Aorta (tissue), 5 donors: Measurements from ENCODE around the gene STAMBPL1. TPM values are rescaled to one million over a fixed set of nuclear protein-coding genes. Genes with fewer than 3 reads are reported as not detected.

Experiments used
- ATAC-seq: fragments of 200-7000 bp; cut with Tn5 transposase; one replicate; pipeline ENCODE4 v1.9.1; 2022; ENCODE audit warnings: moderate library complexity; ENCODE audit not compliant: low FRiP score
- DNase-seq, 2 donors: peaks; one replicate each; pipeline ENCODE4 v3.0.0-alpha.2; 2020
- H3K27ac ChIP-seq, 2 donors: one replicate each; pipeline ENCODE4 v1.5.1; 2013; ENCODE audit warnings: low read length in 2 of 2, mild to moderate bottlenecking in 2 of 2, moderate library complexity in 2 of 2, control low read depth in 1 of 2, inconsistent platforms in 1 of 2, low read depth in 1 of 2
- H3K27me3 ChIP-seq, 2 donors: one replicate each; pipeline ENCODE4 v1.6.1; 2013; ENCODE audit warnings: control low read depth in 1 of 2, low read length in 1 of 2, mild to moderate bottlenecking in 1 of 2, moderate library complexity in 1 of 2; ENCODE audit not compliant: insufficient read depth in 2 of 2, control insufficient read depth in 1 of 2
- H3K36me3 ChIP-seq, 2 donors: one replicate each; pipeline ENCODE4 v1.6.1; 2013; ENCODE audit warnings: control low read depth in 1 of 2, low read length in 1 of 2, mild to moderate bottlenecking in 1 of 2; ENCODE audit not compliant: insufficient read depth in 2 of 2, control insufficient read depth in 1 of 2
- H3K4me1 ChIP-seq, 2 donors: one replicate each; pipeline ENCODE4 v1.6.1; 2013; ENCODE audit warnings: low read length in 2 of 2, control low read depth in 1 of 2, mild to moderate bottlenecking in 1 of 2, moderate library complexity in 1 of 2; ENCODE audit not compliant: insufficient read depth in 2 of 2, control insufficient read depth in 1 of 2
- H3K4me3 ChIP-seq, 2 donors: one replicate each; pipeline ENCODE4 v1.5.1; 2013; ENCODE audit warnings: low read length in 2 of 2, control low read depth in 1 of 2, mild to moderate bottlenecking in 1 of 2
- H3K9me3 ChIP-seq: one replicate; pipeline ENCODE4 v1.6.1; 2013; ENCODE audit warnings: mild to moderate bottlenecking, low read length; ENCODE audit not compliant: control insufficient read depth
- WGBS, 2 donors: extraction: QIAGEN DNeasy Blood & Tissue Kit; methylation state at CpG; one replicate each; pipeline ENCODE4 v1.1.7; 2013; 5-methylcytosine and 5-hydroxymethylcytosine counted together
- intact Hi-C, 2 donors: fragments of 100-400 bp; cut with DNase I; formaldehyde crosslinking; loops; one replicate each; pipeline versions ENCODE4 v1.14.2 to v1.15.0; 2022
- polyA plus RNA-seq, 2 donors: library from polyadenylated mRNA; stranded (reverse); fragments of 200-250 nt; gene quantifications; one replicate each; pipeline ENCODE4 v1.2.3, GENCODE V29; 2013
- total RNA-seq, 2 donors: library from RNA; stranded (reverse); fragmentation: NEBNext Ultra II Directional; extraction: Animal tissue kit (Norgen Biotek cat#: 25700); gene quantifications; one replicate each; pipeline ENCODE4 v1.2.1, GENCODE V29; 2021
- donor health status: healthy with polysubstance abuse.
- donor health status: Bipolar disorder and iron deficiency.
- donor health status: DM: no; HTN: no; CAD: no.
- donor health status: DM: no; HTN: no; CAD: no.
- donor health status: DM: yes; HTN: yes; CAD: no.

Gene STAMBPL1
- total and polyA plus RNA-seq, 4 donors, result 0.63 to 12.0 (median 2.9) TPM

DNA sequence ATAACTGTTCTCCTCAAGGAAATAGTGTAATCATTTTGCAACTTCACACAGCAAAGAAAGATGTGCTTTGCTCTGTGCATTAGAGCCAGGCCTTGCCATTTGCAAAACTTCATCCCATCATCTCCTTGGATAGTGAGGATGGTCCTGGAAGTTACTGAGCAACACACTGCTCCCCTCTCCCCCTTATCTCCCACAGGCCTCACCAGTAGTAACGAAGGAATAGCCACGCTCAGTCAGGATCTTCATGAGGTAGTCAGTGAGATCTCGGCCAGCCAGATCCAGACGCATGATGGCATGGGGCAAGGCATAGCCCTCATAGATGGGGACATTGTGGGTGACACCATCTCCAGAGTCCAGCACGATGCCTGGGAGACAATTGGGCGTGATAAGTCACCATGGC is 61.0 kb downstream of the STAMBPL1 start:
- Histone ChIP-seq H3K9me3 (no peaks in the 10 kb centered on the region), H3K27ac (peak overlapping the region in 1 of 2 donors; percentile 31), H3K27me3 (no peaks in the 10 kb centered on the region), H3K4me3 (no peak overlapping the region), H3K4me1 (peaks cover 0 to 2% of the 10 kb centered on the region in 2 donors), H3K36me3 (peaks cover 27 to 39% of the 10 kb centered on the region in 2 donors)
- 13 to 16% methylated on average over 6 of the region's 6 CpGs for WGBS, 2 donors
- no peak for DNase-seq
- intact Hi-C loops, result no loop called here
- ATAC-seq, result peak; percentile 2

DNA sequence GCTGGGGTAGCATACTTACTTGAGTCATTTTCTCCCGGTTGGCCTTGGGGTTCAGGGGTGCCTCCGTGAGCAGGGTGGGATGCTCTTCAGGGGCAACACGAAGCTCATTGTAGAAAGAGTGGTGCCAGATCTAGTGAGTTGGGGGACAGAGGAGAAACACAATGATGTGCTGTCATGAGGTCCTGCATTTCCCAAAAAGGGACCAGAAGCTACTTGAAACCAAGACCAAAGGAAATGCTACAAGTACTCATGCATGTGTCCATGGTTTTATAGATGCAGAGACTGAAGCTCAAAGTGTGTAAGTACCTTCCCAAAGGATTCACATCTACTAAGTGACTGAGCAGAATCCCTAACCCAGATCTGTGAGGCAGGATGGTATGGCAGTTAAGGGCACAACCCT is 63.7 kb downstream of the STAMBPL1 start:
- WGBS, 2 donors, result 10 to 16% methylated on average over 3 of the region's 3 CpGs
- DNase-seq, result no peak

GRCh38 chr10:88944813-88945212 is 64.8 kb downstream of the STAMBPL1 start:
- WGBS, 2 donors, result 3 to 6% methylated on average over 3 of the region's 3 CpGs

More for the DNA sequence above, 63.7 kb downstream of the STAMBPL1 start:
- H3K36me3 ChIP-seq, result peaks cover 23 to 39% of the 10 kb centered on the region in 2 donors
- no peaks in the 10 kb centered on the region for H3K27me3 ChIP-seq
- no peak overlapping the region for H3K4me3 ChIP-seq
- ATAC-seq, result no peak
- peaks cover 0 to 2% of the 10 kb centered on the region in 2 donors for H3K4me1 ChIP-seq
- intact Hi-C loops, result loop anchor here in 1 of 2 donors (2.0 kb wide), 1 partner anchor 47 kb away; the partner anchor contains the start of gene FAS
- H3K27ac ChIP-seq, result peak overlapping the region; percentile 52 to 70
- no peaks in the 10 kb centered on the region for H3K9me3 ChIP-seq

GRCh38 chr10:88946200-88946599 is 66.2 kb downstream of the STAMBPL1 start:
- H3K9me3 ChIP-seq, result no peaks in the 10 kb centered on the region
- no peak for DNase-seq
- H3K27ac ChIP-seq, result no peak overlapping the region
- H3K4me1 ChIP-seq, result peaks cover 0 to 2% of the 10 kb centered on the region in 2 donors
- intact Hi-C loops, result no loop called here
- peaks cover 14 to 26% of the 10 kb centered on the region in 2 donors for H3K36me3 ChIP-seq
- H3K27me3 ChIP-seq, result no peaks in the 10 kb centered on the region
- no peak for ATAC-seq
- peak overlapping the region; percentile 5 to 51 for H3K4me3 ChIP-seq
- WGBS, 2 donors, result 5 to 11% methylated on average over 1 of the region's 1 CpG

More at GRCh38 chr10:88944813-88945212, 64.8 kb downstream of the STAMBPL1 start:
- Histone ChIP-seq H3K27me3 (no peaks in the 10 kb centered on the region), H3K27ac (no peak overlapping the region), H3K9me3 (no peaks in the 10 kb centered on the region), H3K36me3 (peaks cover 18 to 33% of the 10 kb centered on the region in 2 donors), H3K4me1 (peaks cover 0 to 2% of the 10 kb centered on the region in 2 donors), H3K4me3 (peak overlapping the region; percentile 29 to 34)
- DNase-seq (no peak), ATAC-seq (no peak)
- intact Hi-C loops, result no loop called here

GRCh38 chr10:88946965-88947590 is 67.0 kb downstream of the STAMBPL1 start:
- H3K27ac ChIP-seq, result peak overlapping the region in 1 of 2 donors; percentile 75
- WGBS, 2 donors, result 6 to 7% methylated on average over 5 of the region's 6 CpGs
- peaks cover 13 to 21% of the 10 kb centered on the region in 2 donors for H3K36me3 ChIP-seq
- no peaks in the 10 kb centered on the region for H3K9me3 ChIP-seq
- peaks cover 0 to 2% of the 10 kb centered on the region in 2 donors for H3K4me1 ChIP-seq
- no peaks in the 10 kb centered on the region for H3K27me3 ChIP-seq
- no peak for ATAC-seq
- peak overlapping the region; percentile 100 for H3K4me3 ChIP-seq
- DNase-seq, result no peak
- intact Hi-C loops, result no loop called here

GRCh38 chr10:88949051-88949450 is 69.0 kb downstream of the STAMBPL1 start:
- Histone ChIP-seq H3K36me3 (peaks cover 0 to 10% of the 10 kb centered on the region in 2 donors), H3K4me3 (peak overlapping the region; percentile 100), H3K27me3 (no peaks in the 10 kb centered on the region), H3K4me1 (peaks cover 0 to 2% of the 10 kb centered on the region in 2 donors), H3K9me3 (no peaks in the 10 kb centered on the region), H3K27ac (peak overlapping the region in 1 of 2 donors; percentile 89)
- WGBS, 2 donors, result 4 to 10% methylated on average over 2 of the region's 2 CpGs
- ATAC-seq (no peak), DNase-seq (no peak)
- intact Hi-C loops, result no loop called here

GRCh38 chr10:88949912-88950837 is 70.1 kb downstream of the STAMBPL1 start:
- DNase-seq (no peak), ATAC-seq (no peak)
- Histone ChIP-seq H3K9me3 (no peaks in the 10 kb centered on the region), H3K4me3 (peak overlapping the region; percentile 99 to 100), H3K27ac (peak overlapping the region; percentile 86 to 96), H3K36me3 (peaks cover 0 to 8% of the 10 kb centered on the region in 2 donors), H3K27me3 (no peaks in the 10 kb centered on the region), H3K4me1 (peaks cover 0 to 2% of the 10 kb centered on the region in 2 donors)
- intact Hi-C loops, result no loop called here
- 3 to 7% methylated on average over 3 of the region's 3 CpGs for WGBS, 2 donors

- ATAC-seq (peak; percentile 89), DNase-seq (peak; percentile 89 to 94)
- H3K27ac ChIP-seq, result peak within 1 kb of the TSS; percentile 99 to 100
- intact Hi-C loops, result no loop called here
- WGBS, 2 donors, result 5 to 9% methylated on average over 8 of the region's 8 CpGs
- peaks cover 5 to 8% of the 10 kb centered on the region in 2 donors for H3K4me1 ChIP-seq
- H3K36me3 ChIP-seq, result peaks cover 0 to 5% of the 10 kb centered on the region in 2 donors
- H3K4me3 ChIP-seq, result peak within 1 kb of the TSS; percentile 99 to 100
- H3K27me3 ChIP-seq, result no peaks in the 10 kb centered on the region
- no peaks in the 10 kb centered on the region for H3K9me3 ChIP-seq
Observed at GRCh38 chr10:88952647-88953111, 72.6 kb downstream of the STAMBPL1 start, which contains the start of gene ACTA2. Gene ACTA2 (minus strand): TSS chr10:88952773. CDS start chr10:88948930, 3,843 bp downstream.
